ENCODE measurements around the gene SLC24A4. TPM values are rescaled to one million over a fixed set of nuclear protein-coding genes. Genes with fewer than 3 reads are reported as not detected.

Gene SLC24A4
- polyA plus RNA-seq, 1 donor from 2014 or later = 0.17 TPM

DNA sequence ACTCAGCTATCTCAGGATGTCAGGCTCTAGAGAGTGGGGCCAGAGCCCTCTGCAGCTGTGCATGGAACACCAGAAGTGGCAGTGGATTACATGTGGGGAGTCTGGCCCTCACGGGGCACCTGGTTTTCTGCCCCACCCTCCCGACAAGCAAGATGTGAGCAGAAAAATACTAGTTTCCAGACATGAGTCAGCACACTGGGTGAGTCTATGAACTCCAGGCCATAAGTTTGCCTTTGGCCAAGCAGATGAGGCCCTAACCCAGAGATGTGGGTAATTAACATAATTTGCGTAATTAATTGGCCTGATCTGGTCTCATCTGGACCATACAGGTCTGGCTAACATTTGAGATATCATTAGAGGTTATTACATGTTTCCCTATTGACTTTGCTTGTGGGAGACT lies 37.7 kb upstream of the SLC24A4 start:
- no peaks in the 10 kb centered on the region for H3K9me2 ChIP-seq (ENCODE audit: insufficient read depth, low read length)
- no peaks in the 10 kb centered on the region for H3K79me2 ChIP-seq (replicated peaks; ENCODE audit: insufficient read depth, low read length)
- H3K36me3 ChIP-seq (ENCODE audit: insufficient read depth, low read length) = no peaks in the 10 kb centered on the region
- no peak overlapping the region for H3K4me3 ChIP-seq (ENCODE audit: low read length)
- no peaks in the 10 kb centered on the region for H3F3A ChIP-seq (ENCODE audit: insufficient read depth, low read length, poor library complexity, severe bottlenecking)
- no peak overlapping the region for H2AFZ ChIP-seq (ENCODE audit: low read depth, low read length)
- no peaks in the 10 kb centered on the region for H3K27me3 ChIP-seq (ENCODE audit: insufficient read depth, low read depth, low read length)
- no peaks in the 10 kb centered on the region for H4K20me1 ChIP-seq (ENCODE audit: insufficient read depth)
- H3K9me3 ChIP-seq (ENCODE audit: low read length) = no peaks in the 10 kb centered on the region
- TF ChIP-seq POLR2AphosphoS5 (IDR thresholded peaks at IDR 0.05) = no peak
- no peak for TF ChIP-seq EZH2 (IDR thresholded peaks at IDR 0.05; ENCODE audit: borderline replicate concordance, insufficient read depth, low read length, poor library complexity, severe bottlenecking)
- TF ChIP-seq, protein P1, sequence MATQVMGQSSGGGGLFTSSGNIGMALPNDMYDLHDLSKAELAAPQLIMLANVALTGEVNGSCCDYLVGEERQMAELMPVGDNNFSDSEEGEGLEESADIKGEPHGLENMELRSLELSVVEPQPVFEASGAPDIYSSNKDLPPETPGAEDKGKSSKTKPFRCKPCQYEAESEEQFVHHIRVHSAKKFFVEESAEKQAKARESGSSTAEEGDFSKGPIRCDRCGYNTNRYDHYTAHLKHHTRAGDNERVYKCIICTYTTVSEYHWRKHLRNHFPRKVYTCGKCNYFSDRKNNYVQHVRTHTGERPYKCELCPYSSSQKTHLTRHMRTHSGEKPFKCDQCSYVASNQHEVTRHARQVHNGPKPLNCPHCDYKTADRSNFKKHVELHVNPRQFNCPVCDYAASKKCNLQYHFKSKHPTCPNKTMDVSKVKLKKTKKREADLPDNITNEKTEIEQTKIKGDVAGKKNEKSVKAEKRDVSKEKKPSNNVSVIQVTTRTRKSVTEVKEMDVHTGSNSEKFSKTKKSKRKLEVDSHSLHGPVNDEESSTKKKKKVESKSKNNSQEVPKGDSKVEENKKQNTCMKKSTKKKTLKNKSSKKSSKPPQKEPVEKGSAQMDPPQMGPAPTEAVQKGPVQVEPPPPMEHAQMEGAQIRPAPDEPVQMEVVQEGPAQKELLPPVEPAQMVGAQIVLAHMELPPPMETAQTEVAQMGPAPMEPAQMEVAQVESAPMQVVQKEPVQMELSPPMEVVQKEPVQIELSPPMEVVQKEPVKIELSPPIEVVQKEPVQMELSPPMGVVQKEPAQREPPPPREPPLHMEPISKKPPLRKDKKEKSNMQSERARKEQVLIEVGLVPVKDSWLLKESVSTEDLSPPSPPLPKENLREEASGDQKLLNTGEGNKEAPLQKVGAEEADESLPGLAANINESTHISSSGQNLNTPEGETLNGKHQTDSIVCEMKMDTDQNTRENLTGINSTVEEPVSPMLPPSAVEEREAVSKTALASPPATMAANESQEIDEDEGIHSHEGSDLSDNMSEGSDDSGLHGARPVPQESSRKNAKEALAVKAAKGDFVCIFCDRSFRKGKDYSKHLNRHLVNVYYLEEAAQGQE (IDR thresholded peaks at IDR 0.05; ENCODE audit: borderline replicate concordance) = no peak
- TF ChIP-seq TAF1 (IDR thresholded peaks at IDR 0.05; ENCODE audit: low read depth) = no peak
- TF ChIP-seq SMC3 (conservative IDR thresholded peaks at IDR 0.05; ENCODE audit: poor library complexity) = no peak
- TF ChIP-seq MXI1 (conservative IDR thresholded peaks at IDR 0.05; ENCODE audit: poor library complexity, severe bottlenecking) = no peak
- TF ChIP-seq, protein P2, sequence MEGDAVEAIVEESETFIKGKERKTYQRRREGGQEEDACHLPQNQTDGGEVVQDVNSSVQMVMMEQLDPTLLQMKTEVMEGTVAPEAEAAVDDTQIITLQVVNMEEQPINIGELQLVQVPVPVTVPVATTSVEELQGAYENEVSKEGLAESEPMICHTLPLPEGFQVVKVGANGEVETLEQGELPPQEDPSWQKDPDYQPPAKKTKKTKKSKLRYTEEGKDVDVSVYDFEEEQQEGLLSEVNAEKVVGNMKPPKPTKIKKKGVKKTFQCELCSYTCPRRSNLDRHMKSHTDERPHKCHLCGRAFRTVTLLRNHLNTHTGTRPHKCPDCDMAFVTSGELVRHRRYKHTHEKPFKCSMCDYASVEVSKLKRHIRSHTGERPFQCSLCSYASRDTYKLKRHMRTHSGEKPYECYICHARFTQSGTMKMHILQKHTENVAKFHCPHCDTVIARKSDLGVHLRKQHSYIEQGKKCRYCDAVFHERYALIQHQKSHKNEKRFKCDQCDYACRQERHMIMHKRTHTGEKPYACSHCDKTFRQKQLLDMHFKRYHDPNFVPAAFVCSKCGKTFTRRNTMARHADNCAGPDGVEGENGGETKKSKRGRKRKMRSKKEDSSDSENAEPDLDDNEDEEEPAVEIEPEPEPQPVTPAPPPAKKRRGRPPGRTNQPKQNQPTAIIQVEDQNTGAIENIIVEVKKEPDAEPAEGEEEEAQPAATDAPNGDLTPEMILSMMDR (IDR thresholded peaks at IDR 0.05; ENCODE audit: poor library complexity, severe bottlenecking) = no peak
- TF ChIP-seq RAD21 (conservative IDR thresholded peaks at IDR 0.05) = no peak
- TF ChIP-seq EP300 (conservative IDR thresholded peaks at IDR 0.05; ENCODE audit: poor library complexity, severe bottlenecking) = no peak
- H3K27ac ChIP-seq (ENCODE audit: low read length) = no peak overlapping the region
- H3K9ac ChIP-seq (ENCODE audit: low read length) = no peak overlapping the region
- H3K4me2 ChIP-seq (ENCODE audit: low read length) = no peak overlapping the region

DNA sequence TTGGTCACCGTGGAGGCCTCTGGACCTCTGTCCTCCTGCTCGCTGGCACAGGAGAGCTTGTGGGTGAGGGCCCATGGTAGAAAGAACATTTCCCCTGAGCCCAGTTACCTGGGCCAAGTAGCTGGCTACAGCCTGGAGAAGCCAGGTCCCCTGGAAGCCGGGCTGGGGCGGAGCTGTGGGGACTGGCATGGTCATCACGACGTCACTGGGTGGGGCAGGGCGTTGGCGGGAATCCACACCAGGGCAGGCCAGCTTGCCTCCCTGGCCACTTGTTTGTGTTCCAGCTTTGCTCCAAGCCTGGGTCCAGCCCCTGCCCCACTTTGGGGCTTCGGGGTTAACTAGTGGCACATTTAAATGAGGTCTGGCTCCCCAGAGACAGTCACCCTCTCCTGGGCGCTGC lies 35.0 kb upstream of the SLC24A4 start:
- Histone ChIP-seq H3K9me3 (ENCODE audit: low read length) (no peaks in the 10 kb centered on the region), H3K9me2 (ENCODE audit: insufficient read depth, low read length) (no peaks in the 10 kb centered on the region), H3K4me2 (ENCODE audit: low read length) (no peak overlapping the region), H3K9ac (ENCODE audit: low read length) (no peak overlapping the region), H3K27me3 (ENCODE audit: insufficient read depth, low read depth, low read length) (no peaks in the 10 kb centered on the region), H3K36me3 (ENCODE audit: insufficient read depth, low read length) (no peaks in the 10 kb centered on the region), H3K4me3 (ENCODE audit: low read length) (no peak overlapping the region), H2AFZ (ENCODE audit: low read depth, low read length) (no peak overlapping the region), H3F3A (ENCODE audit: insufficient read depth, low read length, poor library complexity, severe bottlenecking) (no peaks in the 10 kb centered on the region), H3K79me2 (replicated peaks; ENCODE audit: insufficient read depth, low read length) (no peaks in the 10 kb centered on the region), H4K20me1 (ENCODE audit: insufficient read depth) (no peaks in the 10 kb centered on the region), H3K27ac (ENCODE audit: low read length) (no peak overlapping the region)
- TF ChIP-seq POLR2AphosphoS5 (IDR thresholded peaks at IDR 0.05) (no peak), SMC3 (conservative IDR thresholded peaks at IDR 0.05; ENCODE audit: poor library complexity) (no peak)
- TF ChIP-seq, protein P1 (IDR thresholded peaks at IDR 0.05; ENCODE audit: borderline replicate concordance) = no peak

Measured in neural cell (in vitro differentiated cells).